Skin epidermis (tissue), 12 donors: ENCODE measurements around the gene INTS1.
"Not testable (repeated sequence)": the region's sequence is repeated elsewhere in the genome, so short reads cannot be mapped to it uniquely, and the experiment has no call there.

Experiments
- H3K27ac ChIP-seq, 21 experiments: fragments of 200-600 bp; sonication (generic) in 11 of 21; one replicate each; pipeline ENCODE4 v1.5.0; 2020; ENCODE audit warnings: mild to moderate bottlenecking in 3 of 21, inconsistent platforms in 2 of 21, moderate library complexity in 2 of 21
- H3K4me3 ChIP-seq, 7 experiments: fragments of 200-600 bp; sonication (generic) in 2 of 7; one replicate each; pipeline ENCODE4 v1.5.0; 2020; ENCODE audit warnings: inconsistent platforms in 2 of 7, mild to moderate bottlenecking in 2 of 7, moderate library complexity in 1 of 7

INTS1 gene

GRCh38 chr7:1443587-1444200 lies 60.5 kb downstream of the INTS1 start:
- not testable (repeated sequence) for H3K4me3 ChIP-seq, H3K27ac ChIP-seq

- H3K4me3 ChIP-seq = no peak overlapping the region
- no peak overlapping the region for H3K27ac ChIP-seq
Observed at GRCh38 chr7:1442355-1443124, 61.6 kb downstream of the INTS1 start.

GRCh38 chr7:1441615-1442354 lies 62.4 kb downstream of the INTS1 start:
- Histone ChIP-seq H3K4me3 (no peak overlapping the region), H3K27ac (no peak overlapping the region)

GRCh38 chr7:1440620-1441019 lies 63.6 kb downstream of the INTS1 start:
- no peak overlapping the region for H3K4me3 ChIP-seq
- H3K27ac ChIP-seq = no peak overlapping the region

GRCh38 chr7:1439373-1440363 lies 64.5 kb downstream of the INTS1 start:
- H3K4me3 ChIP-seq = no peak overlapping the region
- no peak overlapping the region for H3K27ac ChIP-seq

GRCh38 chr7:1438821-1439220 lies 65.4 kb downstream of the INTS1 start:
- Histone ChIP-seq H3K4me3 (no peak overlapping the region), H3K27ac (no peak overlapping the region)

- Histone ChIP-seq H3K4me3 (no peak overlapping the region), H3K27ac (no peak overlapping the region)
Observed at GRCh38 chr7:1438208-1438607, 66.0 kb downstream of the INTS1 start.

GRCh38 chr7:1437155-1437880 lies 66.9 kb downstream of the INTS1 start:
- Histone ChIP-seq H3K4me3 (no peak overlapping the region), H3K27ac (no peak overlapping the region)

GRCh38 chr7:1436608-1437007 lies 67.6 kb downstream of the INTS1 start:
- no peak overlapping the region for H3K4me3 ChIP-seq

GRCh38 chr7:1434891-1435670 lies 69.1 kb downstream of the INTS1 start:
- Histone ChIP-seq H3K4me3 (no peak overlapping the region), H3K27ac (no peak overlapping the region)

More at GRCh38 chr7:1436608-1437007, 67.6 kb downstream of the INTS1 start:
- H3K27ac ChIP-seq = no peak overlapping the region

GRCh38 chr7:1434165-1434718 lies 69.9 kb downstream of the INTS1 start:
- Histone ChIP-seq H3K27ac (no peak overlapping the region), H3K4me3 (no peak overlapping the region)

- Histone ChIP-seq H3K27ac (no peak overlapping the region), H3K4me3 (no peak overlapping the region)
Observed at GRCh38 chr7:1433128-1433920, 70.9 kb downstream of the INTS1 start.

- Histone ChIP-seq H3K27ac (no peak overlapping the region), H3K4me3 (no peak overlapping the region)
Observed at GRCh38 chr7:1432411-1433082, 71.6 kb downstream of the INTS1 start.

GRCh38 chr7:1431634-1432380 lies 72.4 kb downstream of the INTS1 start:
- Histone ChIP-seq H3K27ac (no peak overlapping the region), H3K4me3 (no peak overlapping the region)

GRCh38 chr7:1431226-1431625 lies 73.0 kb downstream of the INTS1 start:
- Histone ChIP-seq H3K4me3 (no peak overlapping the region), H3K27ac (no peak overlapping the region)
